GM18870 (cell line): ENCODE data around the gene ALG9.

Experiments used
- ATAC-seq: cut with Tn5 transposase; IDR thresholded peaks from one replicate; pipeline ENCODE4 v1.9.1; 2021; ENCODE audit warnings: moderate library complexity; ENCODE audit not compliant: unreplicated experiment

ALG9 gene

DNA sequence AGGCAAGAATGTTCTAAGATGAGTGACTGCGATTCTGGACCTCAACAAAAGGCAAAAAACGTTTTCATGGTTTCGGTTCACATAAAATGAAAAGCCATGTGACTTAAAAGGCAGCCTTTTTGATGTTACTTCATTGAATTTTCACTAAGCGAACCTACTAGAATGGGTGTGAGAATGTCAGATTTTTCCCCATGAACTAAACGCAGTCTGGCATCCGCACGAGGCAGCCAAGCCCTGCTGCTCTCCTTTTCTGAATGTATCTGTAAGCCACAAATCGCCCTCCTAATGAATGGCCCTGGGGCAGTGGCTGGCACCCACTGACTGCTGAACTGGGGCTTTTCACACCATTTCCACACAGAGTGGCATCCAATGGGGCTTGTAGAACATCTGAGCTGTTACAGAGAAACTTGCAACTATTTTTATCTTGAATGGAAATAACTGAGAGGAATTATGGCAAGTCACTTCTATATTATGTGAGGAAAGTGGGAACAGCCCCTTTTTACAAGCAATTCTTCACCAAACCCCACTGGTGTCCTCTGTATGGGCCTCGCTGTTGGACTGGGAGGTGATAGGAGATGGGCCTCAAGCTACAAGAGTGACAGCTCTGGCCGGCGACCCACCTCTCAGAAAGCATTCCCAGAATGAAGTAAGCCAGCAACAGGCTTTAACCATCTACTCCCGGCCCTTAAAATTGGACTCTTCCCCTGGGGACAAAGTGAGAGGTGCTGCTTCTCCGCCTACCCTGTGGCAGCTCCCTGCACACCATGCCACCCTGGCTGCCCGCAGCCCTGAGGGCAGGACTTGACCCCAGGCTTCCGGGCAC, 134.5 kb downstream of the ALG9 start:
- no peak for ATAC-seq
